ENCODE measurements around the gene PDE4DIP.
"Not testable (repeated sequence)": the region's sequence is repeated elsewhere in the genome, so short reads cannot be mapped to it uniquely, and the experiment has no call there.

The PDE4DIP gene

GRCh38 chr1:148969126-148969525 lies 124.9 kb downstream of the PDE4DIP start:
- DNase-seq (ENCODE audit: extremely low read depth in 1 of 2, low read depth in 1 of 2) = not testable (repeated sequence)

- not testable (repeated sequence) for DNase-seq (ENCODE audit: extremely low read depth in 1 of 2, low read depth in 1 of 2)
Observed at GRCh38 chr1:148975453-148975852, 131.2 kb downstream of the PDE4DIP start.

GRCh38 chr1:148975866-148976537 lies 131.8 kb downstream of the PDE4DIP start:
- DNase-seq (ENCODE audit: extremely low read depth in 1 of 2, low read depth in 1 of 2) = not testable (repeated sequence)

- DNase-seq (ENCODE audit: extremely low read depth in 1 of 2, low read depth in 1 of 2) = not testable (repeated sequence)
Observed at GRCh38 chr1:148977785-148978184, 133.6 kb downstream of the PDE4DIP start.

GRCh38 chr1:148989378-148989777 lies 145.2 kb downstream of the PDE4DIP start:
- DNase-seq (ENCODE audit: extremely low read depth in 1 of 2, low read depth in 1 of 2) = not testable (repeated sequence)

GRCh38 chr1:148990233-148990788 lies 146.1 kb downstream of the PDE4DIP start:
- DNase-seq (ENCODE audit: extremely low read depth in 1 of 2, low read depth in 1 of 2) = not testable (repeated sequence)

GRCh38 chr1:148991818-148992217 lies 147.6 kb downstream of the PDE4DIP start:
- not testable (repeated sequence) for DNase-seq (ENCODE audit: extremely low read depth in 1 of 2, low read depth in 1 of 2)

- not testable (repeated sequence) for DNase-seq (ENCODE audit: extremely low read depth in 1 of 2, low read depth in 1 of 2)
Observed at GRCh38 chr1:148992364-148992763, 148.1 kb downstream of the PDE4DIP start.

- not testable (repeated sequence) for DNase-seq (ENCODE audit: extremely low read depth in 1 of 2, low read depth in 1 of 2)
Observed at GRCh38 chr1:148996449-148997224, 152.4 kb downstream of the PDE4DIP start.

- not testable (repeated sequence) for DNase-seq (ENCODE audit: extremely low read depth in 1 of 2, low read depth in 1 of 2)
Observed at GRCh38 chr1:148997405-148997804, 153.2 kb downstream of the PDE4DIP start.

GRCh38 chr1:149002664-149003063 lies 158.4 kb downstream of the PDE4DIP start:
- DNase-seq (ENCODE audit: extremely low read depth in 1 of 2, low read depth in 1 of 2) = not testable (repeated sequence)

- DNase-seq (ENCODE audit: extremely low read depth in 1 of 2, low read depth in 1 of 2) = not testable (repeated sequence)
Observed at GRCh38 chr1:149008326-149008725, 164.1 kb downstream of the PDE4DIP start.

GRCh38 chr1:149008769-149009168 lies 164.5 kb downstream of the PDE4DIP start:
- DNase-seq (ENCODE audit: extremely low read depth in 1 of 2, low read depth in 1 of 2) = not testable (repeated sequence)

GRCh38 chr1:149009761-149010160 lies 165.5 kb downstream of the PDE4DIP start:
- not testable (repeated sequence) for DNase-seq (ENCODE audit: extremely low read depth in 1 of 2, low read depth in 1 of 2)

- DNase-seq (ENCODE audit: extremely low read depth in 1 of 2, low read depth in 1 of 2) = not testable (repeated sequence)
Observed at GRCh38 chr1:149012599-149012998, 168.4 kb downstream of the PDE4DIP start.

- DNase-seq (ENCODE audit: extremely low read depth in 1 of 2, low read depth in 1 of 2) = not testable (repeated sequence)
Observed at GRCh38 chr1:149013513-149013912, 169.3 kb downstream of the PDE4DIP start.

GRCh38 chr1:149015522-149015921 lies 171.3 kb downstream of the PDE4DIP start:
- DNase-seq (ENCODE audit: extremely low read depth in 1 of 2, low read depth in 1 of 2) = not testable (repeated sequence)

GRCh38 chr1:149016626-149017025 lies 172.4 kb downstream of the PDE4DIP start:
- not testable (repeated sequence) for DNase-seq (ENCODE audit: extremely low read depth in 1 of 2, low read depth in 1 of 2)

GRCh38 chr1:149018577-149018976 lies 174.3 kb downstream of the PDE4DIP start:
- DNase-seq (ENCODE audit: extremely low read depth in 1 of 2, low read depth in 1 of 2) = not testable (repeated sequence)

GRCh38 chr1:149024327-149024726 lies 180.1 kb downstream of the PDE4DIP start:
- DNase-seq (ENCODE audit: extremely low read depth in 1 of 2, low read depth in 1 of 2) = not testable (repeated sequence)

- not testable (repeated sequence) for DNase-seq (ENCODE audit: extremely low read depth in 1 of 2, low read depth in 1 of 2)
Observed at GRCh38 chr1:149033916-149034315, 189.7 kb downstream of the PDE4DIP start.

Measured in activated CD8-positive, alpha-beta memory T cell treated with anti-CD3 and anti-CD28 coated beads for 1 hour (primary cell).